Endothelial cell of hepatic sinusoid (primary cell): ENCODE results near the gene MMAB.

Source experiments
- in situ Hi-C: cut with HindIII; loops from 2 replicates; pipeline ENCODE4 v1.10.0; 2017; ENCODE audit warnings: low sequenced_read_pairs

Gene MMAB

GRCh38 chr12:109605016-109605415 lies 31.7 kb upstream of the MMAB start:
- in situ Hi-C loops = loop anchor here (25.0 kb wide), 1 partner anchor 182 kb away; no protein-coding TSS in a partner anchor

GRCh38 chr12:109604132-109604585 lies 30.9 kb upstream of the MMAB start:
- in situ Hi-C loops = loop anchor here (25.0 kb wide), 1 partner anchor 183 kb away; no protein-coding TSS in a partner anchor

- in situ Hi-C loops = loop anchor here (25.0 kb wide), 1 partner anchor 185 kb away; no protein-coding TSS in a partner anchor
These were observed 28.8 kb upstream of the MMAB start for GRCh38 chr12:109602132-109602531.

- in situ Hi-C loops = loop anchor here (25.0 kb wide), 1 partner anchor 186 kb away; no protein-coding TSS in a partner anchor
These were observed 28.3 kb upstream of the MMAB start for GRCh38 chr12:109601557-109601956.

- in situ Hi-C loops = loop anchor here (25.0 kb wide), 1 partner anchor 186 kb away; no protein-coding TSS in a partner anchor
These were observed 27.7 kb upstream of the MMAB start for GRCh38 chr12:109600995-109601394.

- in situ Hi-C loops = loop anchor here (25.0 kb wide), 1 partner anchor 187 kb away; no protein-coding TSS in a partner anchor
These were observed 27.2 kb upstream of the MMAB start for GRCh38 chr12:109600481-109600880.

- in situ Hi-C loops = no loop called here
These were observed 25.8 kb upstream of the MMAB start for GRCh38 chr12:109599087-109599486.

- in situ Hi-C loops = no loop called here
These were observed 25.1 kb upstream of the MMAB start for GRCh38 chr12:109598428-109598854.

GRCh38 chr12:109597795-109598427 lies 24.6 kb upstream of the MMAB start:
- in situ Hi-C loops = no loop called here

GRCh38 chr12:109597414-109597794 lies 24.1 kb upstream of the MMAB start:
- in situ Hi-C loops = no loop called here

- in situ Hi-C loops = no loop called here
These were observed 23.3 kb upstream of the MMAB start for GRCh38 chr12:109596418-109597244.

GRCh38 chr12:109595321-109595902 lies 22.1 kb upstream of the MMAB start:
- in situ Hi-C loops = no loop called here

- in situ Hi-C loops = no loop called here
These were observed 21.4 kb upstream of the MMAB start for GRCh38 chr12:109594556-109595317.

GRCh38 chr12:109592905-109593272 lies 19.6 kb upstream of the MMAB start:
- in situ Hi-C loops = no loop called here

- in situ Hi-C loops = no loop called here
These were observed 19.0 kb upstream of the MMAB start for GRCh38 chr12:109592195-109592904.

GRCh38 chr12:109591041-109591440 lies 17.7 kb upstream of the MMAB start:
- in situ Hi-C loops = no loop called here

- in situ Hi-C loops = no loop called here
These were observed 17.3 kb upstream of the MMAB start for GRCh38 chr12:109590566-109590965.

GRCh38 chr12:109589691-109590245 lies 16.5 kb upstream of the MMAB start:
- in situ Hi-C loops = no loop called here

GRCh38 chr12:109589240-109589590 lies 15.9 kb upstream of the MMAB start:
- in situ Hi-C loops = no loop called here
